ENCODE data around the gene OGFOD2. TPM values are rescaled to one million over a fixed set of nuclear protein-coding genes. Genes with fewer than 3 reads are reported as not detected.

OGFOD2 gene
- total RNA-seq, 1 experiment from 2014 or later: 35.6 TPM

DNA sequence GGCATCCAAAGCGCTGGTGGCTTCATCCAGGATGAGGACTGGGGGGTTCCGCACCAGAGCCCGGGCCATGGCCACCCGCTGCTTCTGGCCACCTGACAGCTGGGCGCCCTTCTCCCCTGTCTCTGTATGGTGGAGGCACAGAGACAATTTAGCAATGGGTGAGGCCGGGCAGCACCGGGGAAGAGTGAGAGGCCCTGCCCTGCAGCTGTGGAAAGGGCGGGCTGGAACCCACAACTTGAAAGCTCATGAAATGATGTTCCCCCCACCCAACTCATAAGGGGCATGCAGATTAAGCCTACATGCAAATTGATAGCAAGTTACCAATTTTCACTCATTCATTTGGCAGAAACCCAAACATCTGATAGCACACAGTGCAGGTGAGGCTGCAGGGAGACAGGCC, 42.8 kb upstream of the OGFOD2 start:
- H3K27ac ChIP-seq (ENCODE audit: low read length): no peak overlapping the region
- no peak overlapping the region for H3K9ac ChIP-seq (ENCODE audit: low read length)
- DNase-seq: no peak
- ATAC-seq: no peak
- no peaks in the 10 kb centered on the region for H4K20me1 ChIP-seq (ENCODE audit: low read length)
- H3K36me3 ChIP-seq (ENCODE audit: low read depth, low read length): no peaks in the 10 kb centered on the region; the same call in 1 of the 2 replicates
- no peak overlapping the region for H3K4me3 ChIP-seq (ENCODE audit: low read length)
- H3K9me2 ChIP-seq (replicated peaks; ENCODE audit: low read length): no peaks in the 10 kb centered on the region
- TF ChIP-seq EZH2 (IDR thresholded peaks at IDR 0.05; ENCODE audit: low read length, unreplicated experiment) (no peak), EZH2phosphoT487 (IDR thresholded peaks at IDR 0.05; ENCODE audit: borderline replicate concordance, low read length) (no peak)
- TF ChIP-seq, protein P1, sequence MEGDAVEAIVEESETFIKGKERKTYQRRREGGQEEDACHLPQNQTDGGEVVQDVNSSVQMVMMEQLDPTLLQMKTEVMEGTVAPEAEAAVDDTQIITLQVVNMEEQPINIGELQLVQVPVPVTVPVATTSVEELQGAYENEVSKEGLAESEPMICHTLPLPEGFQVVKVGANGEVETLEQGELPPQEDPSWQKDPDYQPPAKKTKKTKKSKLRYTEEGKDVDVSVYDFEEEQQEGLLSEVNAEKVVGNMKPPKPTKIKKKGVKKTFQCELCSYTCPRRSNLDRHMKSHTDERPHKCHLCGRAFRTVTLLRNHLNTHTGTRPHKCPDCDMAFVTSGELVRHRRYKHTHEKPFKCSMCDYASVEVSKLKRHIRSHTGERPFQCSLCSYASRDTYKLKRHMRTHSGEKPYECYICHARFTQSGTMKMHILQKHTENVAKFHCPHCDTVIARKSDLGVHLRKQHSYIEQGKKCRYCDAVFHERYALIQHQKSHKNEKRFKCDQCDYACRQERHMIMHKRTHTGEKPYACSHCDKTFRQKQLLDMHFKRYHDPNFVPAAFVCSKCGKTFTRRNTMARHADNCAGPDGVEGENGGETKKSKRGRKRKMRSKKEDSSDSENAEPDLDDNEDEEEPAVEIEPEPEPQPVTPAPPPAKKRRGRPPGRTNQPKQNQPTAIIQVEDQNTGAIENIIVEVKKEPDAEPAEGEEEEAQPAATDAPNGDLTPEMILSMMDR (conservative IDR thresholded peaks at IDR 0.05; ENCODE audit: low read depth, low read length): no peak
- H3K4me2 ChIP-seq (ENCODE audit: low read length): no peak overlapping the region
- no peak overlapping the region for H2AFZ ChIP-seq (ENCODE audit: low read length)
- ChIA-PET POLR2A (ENCODE audit: unreplicated experiment) (no interaction called here), CTCF (interaction anchor here (0.5 kb wide), 1 partner anchor 528 kb away, joined by 3 read pairs; no protein-coding TSS in a partner anchor)
- no peaks in the 10 kb centered on the region for H3K79me2 ChIP-seq (ENCODE audit: low read length)
- H3K4me1 ChIP-seq (ENCODE audit: insufficient read depth, low read length): no peaks in the 10 kb centered on the region
- BruUV-seq (replicated peaks): no TSS peak
- H3K9me3 ChIP-seq (ENCODE audit: low read length): no peaks in the 10 kb centered on the region
- intact Hi-C loops (cut with micrococcal nuclease): no loop called here
- no peaks in the 10 kb centered on the region for H3K27me3 ChIP-seq (ENCODE audit: low read length)
- H3F3A ChIP-seq (ENCODE audit: low read length, unreplicated experiment): no peaks in the 10 kb centered on the region

DNA sequence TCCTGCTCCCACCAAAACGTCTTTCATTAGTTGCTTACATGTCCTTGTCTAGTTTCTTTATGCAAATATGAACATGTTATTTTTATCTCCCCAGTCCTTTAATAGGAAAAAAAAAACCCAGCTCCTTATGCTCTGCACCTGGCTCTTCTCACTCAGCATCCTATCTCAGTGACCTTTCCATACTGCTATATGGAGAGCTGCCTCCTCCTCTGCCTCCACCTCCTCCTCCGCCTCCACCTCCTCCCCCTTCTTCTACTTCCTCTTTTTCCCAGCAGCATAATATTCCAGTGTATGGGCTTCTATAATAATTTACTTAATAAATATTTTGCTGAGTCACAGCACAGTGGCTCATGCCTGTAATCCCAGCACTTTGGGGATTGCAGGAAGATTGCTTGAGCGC, 40.3 kb upstream of the OGFOD2 start:
- Histone ChIP-seq H3K4me2 (ENCODE audit: low read length) (no peak overlapping the region), H2AFZ (ENCODE audit: low read length) (no peak overlapping the region), H3F3A (ENCODE audit: low read length, unreplicated experiment) (no peaks in the 10 kb centered on the region), H3K79me2 (ENCODE audit: low read length) (no peaks in the 10 kb centered on the region), H3K9ac (ENCODE audit: low read length) (no peak overlapping the region), H3K27me3 (ENCODE audit: low read length) (no peaks in the 10 kb centered on the region), H4K20me1 (ENCODE audit: low read length) (no peaks in the 10 kb centered on the region), H3K36me3 (ENCODE audit: low read depth, low read length) (no peaks in the 10 kb centered on the region; the same call in 1 of the 2 replicates), H3K4me1 (ENCODE audit: insufficient read depth, low read length) (no peaks in the 10 kb centered on the region), H3K9me3 (ENCODE audit: low read length) (no peaks in the 10 kb centered on the region), H3K9me2 (replicated peaks; ENCODE audit: low read length) (no peaks in the 10 kb centered on the region), H3K4me3 (ENCODE audit: low read length) (no peak overlapping the region), H3K27ac (ENCODE audit: low read length) (no peak overlapping the region)
- no TSS peak for BruUV-seq (replicated peaks)
- DNase-seq: no peak
- intact Hi-C loops (cut with micrococcal nuclease): no loop called here
- TF ChIP-seq, protein P1 (conservative IDR thresholded peaks at IDR 0.05; ENCODE audit: low read depth, low read length): no peak
- TF ChIP-seq EZH2 (IDR thresholded peaks at IDR 0.05; ENCODE audit: low read length, unreplicated experiment) (no peak), EZH2phosphoT487 (IDR thresholded peaks at IDR 0.05; ENCODE audit: borderline replicate concordance, low read length) (no peak)
- no peak for ATAC-seq
- ChIA-PET CTCF (no interaction called here), POLR2A (ENCODE audit: unreplicated experiment) (no interaction called here)

DNA sequence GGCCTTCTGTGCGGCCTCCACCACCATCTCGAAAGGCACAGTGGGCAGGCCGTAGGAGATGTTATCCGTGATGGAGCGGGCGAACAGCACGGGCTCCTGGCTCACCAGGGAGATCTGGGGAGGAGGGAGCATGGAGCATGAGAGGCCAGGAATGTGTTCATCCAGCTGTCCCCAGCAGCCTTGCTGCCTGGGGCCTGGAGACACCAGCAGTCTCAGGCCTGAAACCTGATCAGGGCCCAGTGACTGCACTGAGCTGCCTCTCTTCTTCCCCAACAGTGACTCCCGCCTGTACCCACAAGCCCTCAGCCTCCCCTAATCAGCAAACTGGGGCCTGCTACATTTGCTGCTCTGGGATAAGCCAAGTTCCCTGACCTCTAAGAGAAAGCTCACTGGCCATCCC, 39.7 kb upstream of the OGFOD2 start:
- no peak overlapping the region for H3K9ac ChIP-seq (ENCODE audit: low read length)
- H3K9me2 ChIP-seq (replicated peaks; ENCODE audit: low read length): no peaks in the 10 kb centered on the region
- H3K27me3 ChIP-seq (ENCODE audit: low read length): no peaks in the 10 kb centered on the region
- no peak overlapping the region for H3K27ac ChIP-seq (ENCODE audit: low read length)
- no peak overlapping the region for H2AFZ ChIP-seq (ENCODE audit: low read length)
- ChIA-PET POLR2A (ENCODE audit: unreplicated experiment) (no interaction called here), CTCF (no interaction called here)
- no peaks in the 10 kb centered on the region for H3K79me2 ChIP-seq (ENCODE audit: low read length)
- H4K20me1 ChIP-seq (ENCODE audit: low read length): no peaks in the 10 kb centered on the region
- no peak overlapping the region for H3K4me3 ChIP-seq (ENCODE audit: low read length)
- H3F3A ChIP-seq (ENCODE audit: low read length, unreplicated experiment): no peaks in the 10 kb centered on the region
- ATAC-seq (no peak), DNase-seq (no peak)
- no TSS peak for BruUV-seq (replicated peaks)
- TF ChIP-seq EZH2 (IDR thresholded peaks at IDR 0.05; ENCODE audit: low read length, unreplicated experiment) (no peak), EZH2phosphoT487 (IDR thresholded peaks at IDR 0.05; ENCODE audit: borderline replicate concordance, low read length) (no peak)
- TF ChIP-seq, protein P1 (conservative IDR thresholded peaks at IDR 0.05; ENCODE audit: low read depth, low read length): no peak
- H3K4me2 ChIP-seq (ENCODE audit: low read length): no peak overlapping the region
- H3K9me3 ChIP-seq (ENCODE audit: low read length): no peaks in the 10 kb centered on the region
- intact Hi-C loops (cut with micrococcal nuclease): no loop called here
- no peaks in the 10 kb centered on the region; the same call in 1 of the 2 replicates for H3K36me3 ChIP-seq (ENCODE audit: low read depth, low read length)
- no peaks in the 10 kb centered on the region for H3K4me1 ChIP-seq (ENCODE audit: insufficient read depth, low read length)
